NOMO-1 treated with DMSO at 0.1 percent for 48 hours (cell line): Measurements from ENCODE around the gene HMCN1.

Experiments
- DNase-seq: peaks from one replicate; lab custom pipeline; 2025; ENCODE audit not compliant: unreplicated experiment; lab: John Stamatoyannopoulos, UW

Gene HMCN1

DNA sequence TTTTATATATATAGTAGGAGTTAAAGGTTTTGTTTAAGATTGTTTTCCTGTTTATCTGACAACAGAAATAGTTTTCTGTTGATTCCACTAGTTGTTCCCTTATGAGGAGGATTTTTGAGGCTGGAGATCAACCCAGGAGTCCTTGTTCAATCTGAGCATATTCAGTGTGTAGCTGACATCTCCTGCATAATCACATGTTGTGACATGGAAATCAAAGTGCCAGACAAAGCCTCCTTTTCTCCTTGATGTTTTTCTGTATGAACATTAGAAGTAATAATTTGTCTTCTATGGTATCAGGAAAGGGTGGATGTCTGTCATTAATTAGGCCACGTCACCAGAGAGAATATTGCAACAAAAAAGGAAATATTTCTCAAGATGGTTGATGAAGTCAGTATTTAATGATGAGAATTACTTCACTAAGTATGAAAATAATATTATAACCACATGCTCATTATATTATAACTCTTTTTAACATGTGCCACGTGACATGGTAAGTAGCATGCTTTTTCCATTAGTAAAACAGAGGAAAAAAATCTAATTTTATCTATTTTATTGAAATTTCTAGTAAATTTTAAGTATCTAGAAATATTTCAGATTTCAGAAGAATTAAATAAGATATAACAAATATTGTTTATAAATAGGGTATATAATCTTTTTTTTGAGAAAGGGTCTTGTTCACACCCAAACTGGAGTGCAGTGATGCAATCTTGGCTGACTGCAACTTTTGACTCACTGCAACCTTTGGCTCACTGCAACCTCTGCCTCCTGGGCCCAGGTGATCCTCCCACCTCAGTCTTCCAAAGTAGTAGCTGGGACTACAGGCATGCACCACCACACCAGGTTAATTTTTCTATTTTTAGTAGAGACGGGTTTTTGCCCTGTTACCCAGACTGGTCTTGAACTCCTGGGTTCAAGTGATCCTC is 223.5 kb downstream of the HMCN1 start:
- no peak for DNase-seq

DNA sequence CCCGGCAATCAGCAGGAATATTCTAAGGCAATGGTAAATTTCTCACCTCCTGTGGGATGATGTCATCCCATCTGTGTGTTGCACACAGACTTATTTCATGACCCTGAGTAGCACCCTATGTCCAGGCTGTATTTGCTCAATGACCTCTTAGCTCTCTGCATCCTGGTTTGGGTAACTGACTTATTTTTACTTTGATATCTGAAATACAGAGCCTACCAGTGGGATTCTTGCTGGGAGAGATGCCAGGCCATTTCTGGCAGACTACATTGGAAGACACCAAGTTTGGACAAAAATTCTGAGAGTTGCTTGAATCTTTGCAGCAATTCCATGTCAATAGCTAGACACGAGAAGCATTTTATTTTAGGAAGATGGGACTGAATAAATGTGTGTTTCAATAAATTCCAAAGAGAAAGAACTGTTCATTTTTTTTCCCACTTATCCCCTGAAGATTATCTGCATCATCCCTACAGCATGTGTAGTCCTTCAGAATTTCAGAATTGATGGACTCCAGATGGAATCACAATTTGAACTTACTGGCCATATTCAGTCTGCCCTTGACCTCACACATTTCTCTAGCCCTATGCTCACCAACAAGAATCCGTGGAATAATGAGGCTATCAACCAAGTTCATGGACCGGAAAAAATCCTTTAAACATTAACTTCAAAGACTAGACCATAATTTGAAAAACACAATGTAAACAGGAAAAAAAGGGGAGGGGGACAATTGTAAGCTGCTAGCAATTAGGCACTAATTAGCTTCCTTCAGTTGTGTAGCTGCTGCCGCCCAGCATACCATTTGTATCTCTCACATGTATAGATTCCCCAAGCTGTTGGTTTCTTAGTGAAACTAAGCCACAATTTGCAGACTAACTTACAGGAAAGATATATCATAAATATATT is 226.5 kb downstream of the HMCN1 start:
- DNase-seq = no peak

DNA sequence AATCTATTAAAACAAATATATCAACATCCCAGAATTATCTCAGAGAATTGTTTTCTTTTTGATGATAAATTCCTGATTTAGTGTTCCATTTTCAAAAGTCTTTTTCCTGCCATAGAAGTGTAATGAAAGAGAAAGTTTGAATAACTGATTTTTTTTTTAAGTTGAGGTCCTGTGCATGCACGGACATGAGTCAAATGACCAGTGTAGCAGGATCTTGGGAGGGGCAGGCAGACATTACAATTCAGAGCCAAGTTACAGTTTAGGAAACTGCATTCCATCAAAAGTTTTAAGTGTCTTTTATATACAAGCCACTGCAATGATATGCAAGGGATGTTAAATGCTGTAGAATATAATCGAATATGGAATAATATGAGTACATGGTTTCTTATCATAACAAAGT is 227.5 kb downstream of the HMCN1 start:
- no peak for DNase-seq

- no peak for DNase-seq
Observed at GRCh38 chr1:185964946-185965345, 230.8 kb downstream of the HMCN1 start.

- no peak for DNase-seq
Observed at GRCh38 chr1:185965870-185966269, 231.7 kb downstream of the HMCN1 start.

DNA sequence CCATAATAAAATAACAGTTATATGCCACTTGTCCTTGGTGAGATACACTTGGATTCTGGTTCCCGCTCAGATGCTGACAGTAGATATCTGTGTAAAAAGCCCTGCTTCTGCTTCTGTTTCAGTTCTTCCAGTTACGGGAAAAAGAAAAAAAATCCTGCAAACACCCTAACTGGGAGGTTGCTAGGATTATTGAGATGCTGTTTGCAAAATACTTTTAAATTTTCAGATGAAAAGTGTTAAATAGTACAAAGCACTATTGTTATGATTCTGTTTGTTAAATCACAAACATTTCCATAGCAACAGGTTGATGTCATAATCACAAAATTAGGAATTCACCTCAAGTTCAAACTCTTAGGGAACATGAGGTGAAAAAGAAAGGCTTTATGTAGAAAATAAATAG is 232.3 kb downstream of the HMCN1 start:
- DNase-seq = no peak

GRCh38 chr1:185969028-185969427 is 234.8 kb downstream of the HMCN1 start:
- DNase-seq = no peak

DNA sequence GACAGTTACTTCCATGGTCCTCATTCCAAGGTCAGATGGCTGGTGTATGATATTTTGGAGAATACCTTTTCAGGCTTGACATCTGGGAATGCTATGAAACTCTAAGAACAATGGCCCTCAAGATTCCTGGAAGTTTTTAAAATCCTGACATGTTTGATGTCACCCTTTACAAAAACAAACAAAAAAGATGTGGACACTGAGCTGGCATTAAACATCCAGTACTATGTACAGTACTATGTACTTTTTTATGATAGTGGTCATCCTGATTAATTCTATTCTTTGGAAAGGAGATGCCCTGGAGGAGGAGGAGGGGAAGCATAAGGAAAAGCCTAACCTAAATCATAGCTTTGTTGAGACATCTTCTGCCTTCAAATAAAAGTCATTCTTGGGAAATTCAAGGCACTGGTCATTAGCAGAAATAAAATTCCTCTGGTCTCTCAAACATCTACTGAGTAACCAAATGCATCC is 235.4 kb downstream of the HMCN1 start:
- no peak for DNase-seq

DNA sequence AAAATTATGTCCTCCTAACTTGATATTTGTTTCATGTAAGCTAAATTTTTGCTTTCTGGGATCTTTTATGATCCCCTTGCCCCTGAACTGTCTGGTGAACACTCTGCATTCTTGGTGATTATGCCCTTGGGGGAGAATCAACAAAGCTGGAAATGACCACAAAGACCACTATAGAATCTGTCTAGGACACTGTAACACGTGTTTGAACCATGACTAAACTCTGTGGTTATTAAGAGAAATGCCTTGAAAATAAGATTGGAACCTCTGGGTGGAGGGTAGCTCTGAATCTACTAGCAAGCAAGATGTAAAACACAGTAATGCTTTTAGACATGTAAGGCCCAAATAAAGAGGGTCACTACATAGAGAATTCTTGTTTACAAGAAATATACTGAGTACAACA is 237.5 kb downstream of the HMCN1 start:
- DNase-seq = no peak

DNA sequence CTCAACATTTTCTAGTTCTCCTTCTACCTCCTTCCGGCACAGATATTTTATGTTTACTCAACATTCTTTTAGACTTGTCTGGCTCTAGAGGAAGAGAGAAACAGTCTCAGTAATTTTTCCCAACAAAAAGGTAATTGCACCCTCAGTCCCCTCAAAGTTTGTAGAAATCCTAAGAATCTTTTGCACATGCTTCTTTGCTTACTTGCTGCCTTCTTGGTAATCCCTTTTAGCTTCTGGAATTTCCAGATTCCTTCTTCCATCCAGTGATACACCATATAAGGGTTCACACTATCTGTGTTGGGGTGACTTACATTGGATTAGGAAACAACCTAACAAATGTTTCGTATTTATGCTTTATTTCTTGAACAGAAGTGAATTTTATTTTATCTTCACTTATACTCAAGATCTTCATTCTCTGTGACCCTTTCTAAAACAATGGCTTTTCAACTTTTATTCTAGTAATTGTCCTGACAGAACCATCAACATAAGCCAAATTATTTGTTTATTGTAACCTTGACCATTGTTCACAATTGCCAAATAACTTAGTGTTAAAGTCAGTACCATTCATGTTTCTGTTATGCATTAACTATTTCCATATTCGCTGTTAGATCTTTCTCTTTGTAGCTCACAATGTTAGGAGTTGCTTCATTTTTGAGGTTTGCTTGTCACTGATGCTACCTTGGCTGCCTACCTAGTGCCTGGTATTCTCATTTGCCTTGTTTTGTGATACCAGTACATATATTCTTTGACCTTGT is 238.1 kb downstream of the HMCN1 start:
- no peak for DNase-seq

GRCh38 chr1:185973645-185974044 is 239.5 kb downstream of the HMCN1 start:
- no peak for DNase-seq

DNA sequence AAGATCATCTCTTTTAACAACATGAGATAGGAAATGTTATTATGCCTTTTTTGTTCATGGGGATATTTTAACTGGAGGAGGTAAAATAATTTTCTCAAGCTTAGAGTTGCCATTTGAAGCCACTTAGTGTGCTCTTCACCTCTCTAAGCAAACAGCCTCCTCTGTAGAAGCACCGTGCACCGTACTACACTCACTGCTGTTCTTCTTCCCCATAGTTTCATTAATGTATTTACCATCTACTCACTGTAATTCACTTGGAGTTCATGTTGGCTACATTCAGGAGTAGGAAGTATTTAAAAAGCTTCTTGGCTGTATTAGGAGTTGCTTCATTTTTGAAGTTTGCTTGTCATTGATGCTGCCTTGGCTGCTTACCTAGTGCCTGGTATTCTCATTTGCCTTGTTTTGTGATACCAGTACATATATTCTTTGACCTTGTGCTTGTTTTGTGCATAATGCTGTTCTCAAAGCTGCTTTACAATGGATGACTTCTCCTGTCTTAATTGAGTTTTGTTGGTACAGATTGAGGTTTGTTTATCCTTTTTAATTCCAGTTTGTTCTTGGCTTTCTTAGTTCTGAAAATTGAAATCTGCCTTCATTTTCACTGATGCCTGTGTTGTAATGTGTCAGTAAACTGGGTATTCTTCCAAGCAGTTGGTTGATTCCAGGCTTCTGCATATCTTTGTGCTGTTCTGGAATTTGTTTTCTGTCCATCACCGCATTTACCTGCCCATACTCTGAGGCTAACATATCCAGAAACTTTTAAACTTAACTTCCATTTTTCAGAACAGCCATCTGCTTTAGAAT is 240.4 kb downstream of the HMCN1 start:
- DNase-seq = no peak

- DNase-seq = no peak
Observed at GRCh38 chr1:185980891-185981290, 246.7 kb downstream of the HMCN1 start.

- no peak for DNase-seq
Observed at GRCh38 chr1:185984113-185984836, 250.1 kb downstream of the HMCN1 start.

DNA sequence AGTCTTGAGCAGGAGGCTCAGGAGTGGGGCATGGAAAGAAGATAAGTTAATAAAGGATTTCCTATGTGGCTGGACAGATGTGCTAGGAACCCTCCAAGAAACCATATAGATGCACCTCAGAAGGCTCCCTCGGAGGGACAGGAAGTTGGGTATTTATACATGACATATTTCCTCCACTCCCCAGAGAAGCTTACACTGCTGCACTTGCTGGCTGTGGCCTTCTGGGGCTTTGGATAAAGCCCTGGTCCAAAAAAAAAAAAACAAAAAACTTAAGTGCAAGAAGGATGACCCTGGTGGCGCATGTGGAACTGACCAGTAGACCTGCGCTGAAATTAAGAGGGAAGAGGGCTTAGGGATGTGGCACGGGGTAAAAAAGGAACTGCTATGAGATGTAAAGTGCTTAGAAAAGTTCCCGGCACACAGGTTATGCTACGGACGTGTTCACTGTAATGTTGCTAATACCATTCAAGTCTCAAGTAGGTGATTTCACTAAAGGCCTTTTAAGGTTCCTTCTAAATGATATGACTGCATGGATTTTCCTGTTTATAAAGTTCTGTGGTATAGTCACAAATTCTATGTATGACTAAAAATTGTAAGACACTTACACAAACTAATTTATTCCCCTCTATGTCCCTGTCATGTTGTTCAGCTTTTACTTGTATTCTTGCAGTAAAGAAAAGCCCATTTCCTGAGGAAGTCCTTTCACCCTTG is 253.6 kb downstream of the HMCN1 start:
- DNase-seq = no peak

- DNase-seq = no peak
Observed at GRCh38 chr1:185990565-185990964, 256.4 kb downstream of the HMCN1 start.

GRCh38 chr1:185991266-185991665 is 257.1 kb downstream of the HMCN1 start:
- DNase-seq = no peak

DNA sequence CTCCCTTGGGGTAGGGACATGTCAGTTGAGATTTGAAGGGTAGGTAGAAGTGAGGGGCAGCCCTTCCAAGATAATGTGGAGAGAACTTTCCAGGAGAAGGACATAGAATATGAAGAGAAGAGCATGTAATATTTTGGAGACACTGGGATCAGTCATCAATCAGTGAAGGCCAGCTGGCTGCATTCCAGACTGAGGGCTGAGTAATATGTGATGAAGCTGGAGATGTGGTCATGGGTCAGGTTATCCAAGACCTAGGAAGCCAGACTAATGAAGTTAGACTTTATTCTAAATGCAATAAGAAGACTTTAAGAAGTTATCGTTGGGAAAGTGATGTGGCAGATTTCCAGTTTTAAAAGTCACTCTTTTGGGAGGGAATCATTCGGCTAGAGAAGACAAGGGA is 262.0 kb downstream of the HMCN1 start:
- DNase-seq = no peak

- no peak for DNase-seq
Observed at GRCh38 chr1:185998391-185998790, 264.2 kb downstream of the HMCN1 start.
